OCI-LY3 (cell line): ENCODE results near the gene BATF2.
A peak's percentile ranks its signal among the peaks of the same experiment; 100 is the strongest.

Source experiments
- H2AFZ ChIP-seq: fragments of 200-600, 300-600 bp; shearing (Covaris generic); 2 replicates; pipeline ENCODE4 v1.6.0; 2014; ENCODE audit warnings: antibody characterized with exemption, low read depth, low read length
- H3K27ac ChIP-seq: fragments of 200-600, 300-600 bp; sonication (generic); 2 replicates; pipeline ENCODE4 v1.5.1; 2014; ENCODE audit warnings: mild to moderate bottlenecking, low read length, moderate library complexity, mixed read lengths
- H3K27me3 ChIP-seq: fragments of 200-600, 300-600 bp; sonication (generic); 2 replicates; pipeline ENCODE4 v1.6.1; 2014; ENCODE audit warnings: low read depth, low read length, mixed read lengths
- H3K36me3 ChIP-seq: fragments of 200-600, 300-600 bp; sonication (generic); replicated peaks from 2 replicates; pipeline ENCODE3; 2014; ENCODE audit warnings: low read depth, low read length, mixed read lengths
- H3K4me1 ChIP-seq: fragments of 300-600, 200-600 bp; sonication (generic); 2 replicates; pipeline ENCODE4 v1.6.1; 2014; ENCODE audit warnings: low read length, mixed read lengths
- H3K4me2 ChIP-seq: fragments of 200-600, 300-600 bp; sonication (generic); 2 replicates; pipeline ENCODE4 v1.6.1; 2014; ENCODE audit warnings: low read length, mixed read lengths
- H3K4me3 ChIP-seq: fragments of 300-600, 200-600 bp; sonication (generic); 2 replicates; pipeline ENCODE4 v1.5.1; 2014; ENCODE audit warnings: antibody characterized with exemption, mild to moderate bottlenecking, low read length, moderate library complexity
- H3K79me2 ChIP-seq: fragments of 300-600, 200-600 bp; shearing (Covaris generic); 2 replicates; pipeline ENCODE4 v1.6.1; 2014; ENCODE audit warnings: mild to moderate bottlenecking, low read length, mixed read lengths
- H3K9ac ChIP-seq: fragments of 300-600, 200-600 bp; shearing (Covaris generic); 2 replicates; pipeline ENCODE4 v1.6.0; 2014; ENCODE audit warnings: mild to moderate bottlenecking, low read length, moderate library complexity
- H3K9me3 ChIP-seq: fragments of 200-600, 300-600 bp; shearing (Covaris generic); 2 replicates; pipeline ENCODE4 v1.6.1; 2014; ENCODE audit warnings: low read length, mixed read lengths; ENCODE audit not compliant: insufficient read depth
- H4K20me1 ChIP-seq: fragments of 200-600, 300-600 bp; sonication (generic); 2 replicates; pipeline ENCODE4 v1.6.1; 2016; ENCODE audit warnings: low read length, mixed read lengths; ENCODE audit not compliant: insufficient read depth
- EZH2phosphoT487 ChIP-seq: fragments of 200-600 bp; shearing (Covaris generic); IDR thresholded peaks from 2 replicates; pipeline ENCODE4 v1.6.1; 2018; ENCODE audit warnings: antibody characterized with exemption, mixed run types, low read depth
- TF ChIP-seq, protein P1 (sequence below): fragments of 200-600, 300-600 bp; sonication (generic); IDR thresholded peaks from 2 replicates; pipeline ENCODE4 v1.5.1; 2014; ENCODE audit warnings: antibody characterized with exemption, low read length, low read depth

The BATF2 gene

DNA sequence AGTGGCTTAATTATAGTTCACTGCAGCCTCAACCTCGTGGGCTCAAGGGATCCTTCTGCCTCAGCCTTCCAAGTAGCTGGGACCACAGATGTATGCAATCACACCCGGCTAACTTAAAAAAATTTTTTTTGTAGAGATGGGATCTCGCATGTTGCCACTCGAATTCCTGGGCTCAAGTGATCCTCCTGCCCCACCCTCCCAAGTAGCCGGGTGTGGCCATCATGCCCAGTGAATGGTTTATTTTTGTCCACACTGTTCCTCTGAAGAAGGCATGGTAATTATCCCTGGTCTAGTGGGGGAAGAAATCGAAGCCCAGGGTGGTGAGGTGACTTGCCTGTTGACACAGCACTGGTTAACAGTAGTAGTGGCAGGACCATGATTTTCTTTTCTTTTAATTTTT lies 46.1 kb upstream of the BATF2 start:
- no peak overlapping the region for H3K4me2 ChIP-seq
- H3K4me3 ChIP-seq, result no peak overlapping the region
- H4K20me1 ChIP-seq, result no peaks in the 10 kb centered on the region
- no peak overlapping the region for H3K9ac ChIP-seq
- no peaks in the 10 kb centered on the region for H3K27me3 ChIP-seq
- TF ChIP-seq, protein P1, sequence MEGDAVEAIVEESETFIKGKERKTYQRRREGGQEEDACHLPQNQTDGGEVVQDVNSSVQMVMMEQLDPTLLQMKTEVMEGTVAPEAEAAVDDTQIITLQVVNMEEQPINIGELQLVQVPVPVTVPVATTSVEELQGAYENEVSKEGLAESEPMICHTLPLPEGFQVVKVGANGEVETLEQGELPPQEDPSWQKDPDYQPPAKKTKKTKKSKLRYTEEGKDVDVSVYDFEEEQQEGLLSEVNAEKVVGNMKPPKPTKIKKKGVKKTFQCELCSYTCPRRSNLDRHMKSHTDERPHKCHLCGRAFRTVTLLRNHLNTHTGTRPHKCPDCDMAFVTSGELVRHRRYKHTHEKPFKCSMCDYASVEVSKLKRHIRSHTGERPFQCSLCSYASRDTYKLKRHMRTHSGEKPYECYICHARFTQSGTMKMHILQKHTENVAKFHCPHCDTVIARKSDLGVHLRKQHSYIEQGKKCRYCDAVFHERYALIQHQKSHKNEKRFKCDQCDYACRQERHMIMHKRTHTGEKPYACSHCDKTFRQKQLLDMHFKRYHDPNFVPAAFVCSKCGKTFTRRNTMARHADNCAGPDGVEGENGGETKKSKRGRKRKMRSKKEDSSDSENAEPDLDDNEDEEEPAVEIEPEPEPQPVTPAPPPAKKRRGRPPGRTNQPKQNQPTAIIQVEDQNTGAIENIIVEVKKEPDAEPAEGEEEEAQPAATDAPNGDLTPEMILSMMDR, result no peak
- TF ChIP-seq EZH2phosphoT487, result no peak
- no peaks in the 10 kb centered on the region for H3K79me2 ChIP-seq
- no peaks in the 10 kb centered on the region for H3K9me3 ChIP-seq
- peaks cover 6% of the 10 kb centered on the region for H3K36me3 ChIP-seq
- H3K4me1 ChIP-seq, result peaks cover 9% of the 10 kb centered on the region; the same call in 1 of the 2 replicates
- H3K27ac ChIP-seq, result no peak overlapping the region
- H2AFZ ChIP-seq, result no peak overlapping the region

DNA sequence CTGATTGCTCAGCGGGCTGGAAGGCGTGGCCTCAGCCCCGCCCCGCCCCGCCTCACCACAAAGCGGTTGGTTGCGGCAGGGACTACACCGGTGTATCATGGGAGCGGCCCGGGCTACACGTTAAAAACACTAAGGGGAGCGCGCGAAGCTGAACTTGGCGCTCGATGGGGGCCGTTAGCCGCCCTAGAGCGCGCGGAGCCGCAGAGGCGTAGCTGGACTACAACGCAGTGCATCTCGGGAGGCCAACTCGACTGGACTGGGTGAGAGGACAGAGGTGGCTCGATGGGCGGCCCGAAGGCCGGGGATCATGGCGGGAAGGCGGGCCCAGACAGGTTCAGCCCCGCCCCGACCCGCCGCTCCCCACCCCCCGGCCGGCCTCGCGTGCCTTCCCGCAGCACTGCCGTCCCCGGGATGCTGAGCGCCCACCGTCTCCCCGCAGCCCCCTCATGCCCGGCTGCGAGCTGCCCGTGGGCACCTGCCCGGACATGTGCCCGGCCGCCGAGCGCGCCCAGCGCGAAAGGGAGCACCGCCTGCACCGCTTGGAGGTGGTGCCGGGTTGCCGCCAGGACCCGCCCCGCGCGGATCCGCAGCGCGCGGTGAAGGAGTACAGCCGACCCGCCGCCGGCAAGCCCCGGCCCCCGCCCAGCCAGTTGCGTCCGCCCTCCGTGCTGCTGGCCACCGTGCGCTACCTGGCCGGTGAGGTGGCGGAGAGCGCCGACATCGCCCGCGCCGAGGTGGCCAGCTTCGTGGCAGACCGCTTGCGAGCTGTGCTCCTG lies 44.3 kb upstream of the BATF2 start, which contains the start of gene SAC3D1:
TSS of gene SAC3D1 (plus strand) at position 364 of the 776 bp plus-strand sequence. CDS start at position 447, 83 bp downstream.
- Histone ChIP-seq H3K4me1 (peaks cover 9% of the 10 kb centered on the region; the same call in 1 of the 2 replicates), H4K20me1 (no peaks in the 10 kb centered on the region), H3K27ac (peak within 1 kb of the TSS; percentile 88), H3K79me2 (no peaks in the 10 kb centered on the region), H3K36me3 (peaks cover 6% of the 10 kb centered on the region), H3K9ac (peak within 1 kb of the TSS; percentile 75), H3K4me2 (peak within 1 kb of the TSS; percentile 79), H3K27me3 (no peaks in the 10 kb centered on the region), H3K9me3 (no peaks in the 10 kb centered on the region), H3K4me3 (peak within 1 kb of the TSS; percentile 78), H2AFZ (peak within 1 kb of the TSS; percentile 76)
- no peak for TF ChIP-seq EZH2phosphoT487
- TF ChIP-seq, protein P1, result no peak

DNA sequence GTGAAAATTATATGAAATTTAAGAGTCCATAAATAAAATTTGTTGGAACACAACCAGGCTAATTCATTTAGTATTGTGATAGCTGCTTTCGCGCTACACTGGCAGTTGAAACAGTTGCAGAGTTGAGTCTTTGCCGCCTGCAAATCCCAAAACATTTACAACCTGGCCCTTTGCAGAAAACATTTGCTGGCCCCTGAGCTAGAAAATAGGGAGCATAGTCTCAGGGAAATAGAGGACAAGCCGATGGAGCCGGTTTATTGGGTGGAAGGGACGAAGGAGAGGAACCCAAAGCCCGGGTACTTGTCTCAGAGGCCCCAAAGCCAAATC lies 43.7 kb upstream of the BATF2 start:
- H3K27ac ChIP-seq, result peak overlapping the region; percentile 88
- H3K79me2 ChIP-seq, result no peaks in the 10 kb centered on the region
- peak overlapping the region; percentile 76 for H2AFZ ChIP-seq
- peaks cover 9% of the 10 kb centered on the region; the same call in 1 of the 2 replicates for H3K4me1 ChIP-seq
- no peaks in the 10 kb centered on the region for H3K9me3 ChIP-seq
- peak overlapping the region; percentile 78 for H3K4me3 ChIP-seq
- peaks cover 6% of the 10 kb centered on the region for H3K36me3 ChIP-seq
- TF ChIP-seq, protein P1, result no peak
- TF ChIP-seq EZH2phosphoT487, result no peak
- peak overlapping the region; percentile 75 for H3K9ac ChIP-seq
- H4K20me1 ChIP-seq, result no peaks in the 10 kb centered on the region
- no peaks in the 10 kb centered on the region for H3K27me3 ChIP-seq
- peak overlapping the region; percentile 79 for H3K4me2 ChIP-seq

DNA sequence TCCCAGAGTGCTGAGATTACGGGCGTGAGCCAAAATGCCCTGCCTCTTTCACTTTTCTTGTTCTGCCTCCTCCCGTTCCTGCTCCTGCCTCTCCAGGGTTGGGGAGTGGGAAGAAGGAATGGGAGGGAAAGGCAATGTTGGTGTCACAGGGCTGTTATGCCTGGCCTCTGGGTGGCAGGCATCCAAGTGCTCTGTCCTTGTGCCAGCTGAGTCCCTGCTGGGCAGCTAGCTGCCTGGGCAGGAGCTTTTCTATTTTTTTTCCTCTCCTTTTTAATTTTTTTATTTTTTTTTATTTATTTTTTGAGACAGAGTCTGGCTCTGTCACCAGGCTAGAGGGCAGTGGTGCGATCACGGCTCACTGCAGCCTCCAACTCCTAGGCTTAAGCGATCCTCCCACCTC lies 40.2 kb upstream of the BATF2 start:
- Histone ChIP-seq H2AFZ (no peak overlapping the region), H3K36me3 (no peaks in the 10 kb centered on the region), H4K20me1 (no peaks in the 10 kb centered on the region), H3K27me3 (no peaks in the 10 kb centered on the region), H3K9ac (no peak overlapping the region), H3K27ac (no peak overlapping the region), H3K9me3 (no peaks in the 10 kb centered on the region), H3K4me2 (no peak overlapping the region), H3K4me1 (peaks cover 9% of the 10 kb centered on the region; the same call in 1 of the 2 replicates), H3K4me3 (no peak overlapping the region), H3K79me2 (no peaks in the 10 kb centered on the region)
- TF ChIP-seq, protein P1, result no peak
- TF ChIP-seq EZH2phosphoT487, result no peak
